ENCODE measurements around the gene DCAF12L2.
"Not testable (repeated sequence)": the region's sequence is repeated elsewhere in the genome, so short reads cannot be mapped to it uniquely, and the experiment has no call there.

Gene DCAF12L2

DNA sequence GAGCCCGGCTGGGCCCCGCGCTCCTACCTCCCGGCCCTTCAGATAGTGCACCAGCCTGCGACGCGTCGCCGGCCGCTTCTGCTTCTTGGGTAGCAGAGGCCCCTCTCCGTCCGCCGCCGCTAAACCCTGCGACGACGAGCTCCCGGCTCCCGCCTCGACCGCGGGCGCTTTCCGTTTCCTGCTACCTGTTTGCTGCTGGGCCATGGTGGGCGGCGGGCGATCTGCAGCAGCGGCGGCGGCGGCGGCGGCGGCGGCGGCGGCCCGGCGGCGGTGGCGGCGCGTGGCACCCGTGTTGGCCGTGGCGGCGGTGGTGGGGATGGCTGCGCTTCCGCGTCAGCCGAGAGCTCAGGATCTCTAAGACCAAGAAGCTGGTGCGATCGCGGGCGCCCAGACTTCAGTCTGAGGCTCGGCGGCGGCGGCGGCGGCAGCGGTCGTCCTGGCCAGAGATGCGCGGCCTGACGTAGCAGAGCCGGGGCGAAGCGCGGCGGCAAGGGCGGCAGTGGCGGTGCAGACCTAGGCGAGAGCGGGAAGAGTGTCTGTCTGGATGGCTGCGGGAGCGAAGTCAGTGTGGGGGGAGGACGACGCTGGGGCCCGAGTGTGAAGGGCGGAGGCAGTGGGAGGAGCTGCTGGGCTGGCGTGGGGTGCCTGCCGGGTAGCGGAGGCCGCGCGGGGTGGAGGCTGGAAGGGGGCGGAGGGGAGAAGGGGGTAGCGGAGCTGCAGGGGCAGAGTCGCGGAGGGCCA, at the start of gene DCAF12L2:
Gene DCAF12L2, minus strand, starts transcription at position 569 of the 741 bp plus-strand sequence. Its CDS starts 365 bp downstream, at position 204.
- DNase-seq: peak; percentile 31

DNA sequence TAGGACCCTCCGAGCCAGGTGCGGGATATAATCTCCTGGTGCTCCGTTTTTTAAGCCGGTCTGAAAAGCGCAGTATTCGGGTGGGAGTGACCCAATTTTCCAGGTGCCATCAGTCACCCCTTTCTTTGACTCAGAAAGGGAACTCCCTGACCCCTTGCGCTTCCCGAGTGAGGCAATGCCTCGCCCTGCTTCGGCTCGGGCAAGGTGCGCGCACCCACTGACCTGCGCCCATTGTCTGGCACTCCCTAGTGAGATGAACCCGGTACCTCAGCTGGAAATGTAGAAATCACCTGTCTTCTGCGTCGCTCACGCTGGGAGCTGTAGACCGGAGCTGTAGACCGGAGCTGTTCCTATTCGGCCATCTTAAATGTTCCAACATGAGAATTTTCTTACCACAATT, 24.8 kb upstream of the DCAF12L2 start:
- not testable (repeated sequence) for DNase-seq

DNA sequence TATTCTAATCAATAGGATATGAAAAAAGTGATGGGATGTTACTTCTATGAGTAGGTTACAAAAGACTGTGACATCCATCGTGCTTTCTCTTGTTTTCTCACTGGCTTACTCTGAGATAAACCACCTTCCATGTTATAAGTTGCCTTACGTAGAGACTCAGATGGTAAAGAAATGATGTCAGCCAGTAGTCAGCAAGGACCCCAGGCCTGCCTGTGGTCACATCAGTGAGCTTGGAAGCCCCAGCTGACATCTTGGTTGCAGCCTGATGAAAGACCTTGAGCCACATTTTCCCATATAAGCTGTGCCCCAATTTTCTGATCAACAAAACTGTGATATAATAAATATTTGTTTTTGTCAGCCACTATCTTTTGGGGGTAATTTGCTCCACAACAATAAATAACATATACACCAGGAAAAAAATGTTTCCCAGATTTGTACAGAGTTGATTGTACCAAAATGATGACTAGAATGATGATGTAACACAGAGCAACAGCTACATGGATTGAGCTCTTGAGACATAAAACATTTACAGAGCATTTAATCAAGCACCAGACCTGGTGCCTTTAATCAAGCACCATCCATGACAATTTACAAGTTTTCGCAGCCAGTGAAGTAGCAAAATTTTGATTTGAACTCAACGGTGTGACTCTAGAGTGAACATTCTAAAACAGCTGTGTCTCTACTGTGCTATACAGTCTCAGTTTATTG, 11.2 kb upstream of the DCAF12L2 start:
- DNase-seq: no peak

DNA sequence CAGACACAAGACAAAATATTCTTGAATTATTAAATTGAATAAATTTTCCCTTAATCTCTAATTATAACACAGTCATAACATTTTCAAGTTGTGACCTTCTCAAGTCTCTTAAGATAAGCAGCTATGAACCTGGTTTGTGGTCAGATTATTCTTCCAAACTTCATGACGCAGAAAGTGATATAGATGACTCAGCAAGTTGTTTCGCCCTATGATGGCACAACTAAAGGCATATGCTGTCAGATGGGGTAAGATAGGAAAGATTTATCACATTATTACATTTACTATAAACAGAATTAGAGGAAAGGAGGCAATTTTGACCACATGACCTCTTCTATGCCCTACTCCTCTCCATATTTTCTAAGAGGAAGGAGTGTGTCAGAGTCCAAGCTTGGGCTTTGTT, 4.6 kb upstream of the DCAF12L2 start:
- no peak for DNase-seq

DNA sequence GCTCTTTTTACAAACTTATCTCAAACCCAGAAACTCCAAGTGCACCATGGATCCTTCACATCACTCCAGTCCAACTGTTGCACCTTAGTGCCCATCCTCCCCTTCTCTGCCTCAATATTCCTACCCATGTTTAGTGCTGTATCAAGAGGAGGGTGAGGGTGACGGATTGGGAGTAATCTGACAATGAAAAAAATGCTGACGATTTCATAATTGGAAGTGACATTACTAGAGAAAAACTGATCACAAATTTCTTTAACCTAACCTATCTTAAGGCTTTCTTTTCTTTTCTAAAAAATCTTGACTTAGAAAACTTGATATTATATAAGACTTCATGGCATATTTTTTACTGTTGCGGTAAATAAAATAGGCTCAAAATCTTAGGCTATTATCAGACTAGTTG, 1.5 kb upstream of the DCAF12L2 start:
- no peak for DNase-seq

DNA sequence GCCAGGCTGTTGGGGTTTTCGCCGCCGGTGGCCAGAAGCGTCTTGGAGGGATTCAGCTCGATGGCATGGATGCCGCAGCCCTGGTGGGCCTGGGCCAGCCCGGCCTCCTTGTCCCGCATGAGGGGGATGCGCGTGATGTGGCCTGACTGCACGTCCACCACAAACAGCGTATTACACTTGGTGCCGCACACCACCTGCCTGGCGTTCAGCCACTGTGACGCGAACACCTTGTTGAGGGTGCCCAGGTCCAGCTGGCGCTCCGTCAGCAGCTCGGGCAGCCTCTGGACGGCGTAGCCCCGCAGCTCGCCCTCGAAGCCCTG, 728 bp downstream of the DCAF12L2 start:
- no peak for DNase-seq

DNA sequence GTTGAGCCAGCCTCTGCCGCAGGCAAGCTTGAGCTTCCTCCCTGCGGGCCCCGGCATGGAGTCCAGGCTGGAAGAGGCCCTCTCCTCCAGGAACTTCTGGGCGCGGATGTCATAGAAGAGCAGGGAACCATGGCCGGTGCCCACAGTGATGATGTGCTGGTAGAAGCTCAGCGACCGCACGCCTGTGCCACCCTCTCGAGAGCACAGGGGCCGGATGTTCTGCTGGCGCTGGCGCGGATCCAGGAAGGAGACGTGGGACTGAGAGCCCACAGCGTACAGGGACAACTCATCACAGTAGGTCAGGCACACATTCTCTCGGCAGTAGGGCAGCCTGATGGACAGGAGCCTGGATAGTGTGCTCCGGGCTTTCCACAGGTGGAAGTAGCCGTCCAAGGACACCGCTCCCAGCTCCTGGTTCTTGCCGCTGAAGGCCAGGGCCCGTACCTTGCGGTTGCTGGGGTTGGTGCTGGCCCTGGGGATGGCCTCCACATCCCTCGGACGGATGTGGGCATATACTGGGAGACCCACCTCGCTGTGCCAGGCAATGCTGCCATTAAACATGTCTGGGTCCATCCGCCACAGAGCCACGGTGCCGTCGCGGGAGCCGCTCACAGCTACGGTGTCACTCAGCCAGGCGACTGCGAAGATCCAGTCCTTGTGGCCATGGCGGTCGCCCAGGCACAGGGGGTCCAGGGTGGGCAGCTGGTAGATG, 1.2 kb downstream of the DCAF12L2 start:
- no peak for DNase-seq

DNA sequence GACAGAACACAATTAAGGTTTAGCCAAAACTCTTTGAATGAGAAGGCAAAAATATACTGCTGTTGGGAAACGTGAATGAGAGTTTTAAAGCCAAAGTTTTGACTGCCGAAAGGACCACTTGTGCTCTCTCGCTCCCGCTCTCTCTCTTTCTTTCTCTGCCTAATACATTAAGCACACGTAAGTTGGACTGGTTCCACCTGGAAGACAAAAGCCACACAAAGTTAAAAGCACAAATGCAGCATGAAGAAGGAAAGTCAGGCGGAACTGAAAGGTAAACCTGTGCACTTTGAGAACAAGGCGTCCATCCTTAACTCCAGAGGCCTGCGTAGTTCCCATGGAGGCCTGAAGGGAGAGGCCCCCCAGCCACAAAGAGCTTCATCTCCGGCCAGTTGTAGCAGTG, 1.9 kb downstream of the DCAF12L2 start:
- no peak for DNase-seq

DNA sequence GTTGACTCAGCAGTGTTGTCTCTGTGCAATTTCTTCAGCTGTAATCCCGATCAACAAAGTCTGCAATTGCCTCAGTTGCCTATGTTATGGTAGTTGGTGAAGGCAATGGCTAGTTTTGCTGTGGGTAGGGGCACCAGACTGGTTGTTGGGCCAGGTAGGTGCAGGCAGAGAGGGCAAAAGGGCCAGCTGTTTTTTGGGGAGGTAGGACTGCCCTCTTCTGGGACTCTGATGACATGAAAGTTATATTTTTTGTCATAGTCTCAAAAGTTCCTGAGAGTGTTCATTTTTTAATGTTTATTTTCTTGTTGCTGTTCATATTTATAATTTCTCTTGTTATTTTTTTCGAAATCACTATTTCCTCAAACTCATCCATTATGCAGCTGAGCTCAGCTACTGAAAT, 25.1 kb downstream of the DCAF12L2 start:
- no peak for DNase-seq

DNA sequence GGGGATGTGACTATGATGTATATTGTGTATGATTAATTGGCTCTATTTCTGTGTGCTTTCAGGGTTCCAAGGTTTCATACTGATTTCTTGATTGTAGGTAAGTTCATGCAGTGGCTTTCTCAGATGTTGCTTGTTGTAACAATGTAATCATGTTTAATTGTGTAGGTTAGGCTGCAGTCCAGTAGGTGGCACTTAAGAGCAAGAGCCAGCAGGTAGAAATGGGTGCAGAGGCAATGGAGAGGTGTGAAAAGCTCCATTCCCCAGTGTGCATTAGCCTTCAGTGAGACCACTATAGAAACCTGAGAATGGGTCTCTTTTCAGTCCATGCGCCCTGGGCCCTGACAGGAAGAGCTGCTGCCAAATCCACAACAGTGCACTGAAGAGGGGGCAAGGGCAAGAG, 28.2 kb downstream of the DCAF12L2 start:
- no peak for DNase-seq

DNA sequence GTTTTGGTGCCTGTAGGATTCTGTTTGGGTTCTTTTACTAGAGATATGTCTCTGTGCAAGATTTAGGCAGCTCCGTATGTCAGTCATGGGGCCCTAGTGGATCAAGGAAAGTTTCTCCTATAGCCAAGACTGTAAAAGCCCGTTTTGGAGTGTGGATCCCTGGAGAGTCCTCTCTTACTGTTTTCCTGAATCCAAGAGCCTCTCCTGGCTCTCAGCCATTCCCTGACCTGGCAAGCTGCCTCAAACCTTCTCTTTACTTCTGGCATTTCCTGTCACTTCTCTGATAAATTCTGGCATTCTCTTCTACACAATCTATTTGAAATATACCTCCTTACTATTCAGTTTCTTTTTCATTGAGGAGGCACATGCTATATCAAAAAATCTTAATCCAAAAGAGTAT, 41.4 kb downstream of the DCAF12L2 start:
- DNase-seq: no peak

Measured in NCI-H146 (cell line).